GM18909 (cell line): ENCODE measurements around the gene IFI44.

Source experiments
- ATAC-seq: cut with Tn5 transposase; IDR thresholded peaks from one replicate; pipeline ENCODE4 v1.9.1; 2021; ENCODE audit warnings: mild to moderate bottlenecking; ENCODE audit not compliant: unreplicated experiment, poor library complexity

IFI44 gene, protein sequence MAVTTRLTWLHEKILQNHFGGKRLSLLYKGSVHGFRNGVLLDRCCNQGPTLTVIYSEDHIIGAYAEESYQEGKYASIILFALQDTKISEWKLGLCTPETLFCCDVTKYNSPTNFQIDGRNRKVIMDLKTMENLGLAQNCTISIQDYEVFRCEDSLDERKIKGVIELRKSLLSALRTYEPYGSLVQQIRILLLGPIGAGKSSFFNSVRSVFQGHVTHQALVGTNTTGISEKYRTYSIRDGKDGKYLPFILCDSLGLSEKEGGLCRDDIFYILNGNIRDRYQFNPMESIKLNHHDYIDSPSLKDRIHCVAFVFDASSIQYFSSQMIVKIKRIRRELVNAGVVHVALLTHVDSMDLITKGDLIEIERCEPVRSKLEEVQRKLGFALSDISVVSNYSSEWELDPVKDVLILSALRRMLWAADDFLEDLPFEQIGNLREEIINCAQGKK

DNA sequence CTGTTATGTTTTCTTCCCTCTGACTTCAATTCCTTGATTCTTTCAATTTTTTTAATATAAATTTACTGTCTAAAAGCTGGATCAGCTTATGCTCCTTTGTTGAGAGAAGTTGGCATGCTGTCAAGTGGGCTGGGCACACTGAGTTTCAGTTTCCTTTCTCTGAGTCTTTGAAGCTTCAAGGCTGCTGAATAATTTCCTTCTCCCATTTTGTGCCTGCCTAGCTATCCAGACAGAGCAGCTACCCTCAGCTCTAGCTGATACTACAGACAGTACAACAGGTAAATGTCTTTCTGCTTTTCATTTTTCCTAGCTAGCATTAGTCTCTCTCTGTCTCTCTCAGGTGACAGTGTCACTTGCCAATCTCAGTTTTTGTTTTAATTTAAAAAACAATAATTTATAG lies at the start of gene IFI44:
IFI44 (plus strand) TSS at position 204 of the 400 bp plus-strand sequence. CDS start 365 bp downstream, outside the sequence.
- peak; percentile 90 for ATAC-seq

DNA sequence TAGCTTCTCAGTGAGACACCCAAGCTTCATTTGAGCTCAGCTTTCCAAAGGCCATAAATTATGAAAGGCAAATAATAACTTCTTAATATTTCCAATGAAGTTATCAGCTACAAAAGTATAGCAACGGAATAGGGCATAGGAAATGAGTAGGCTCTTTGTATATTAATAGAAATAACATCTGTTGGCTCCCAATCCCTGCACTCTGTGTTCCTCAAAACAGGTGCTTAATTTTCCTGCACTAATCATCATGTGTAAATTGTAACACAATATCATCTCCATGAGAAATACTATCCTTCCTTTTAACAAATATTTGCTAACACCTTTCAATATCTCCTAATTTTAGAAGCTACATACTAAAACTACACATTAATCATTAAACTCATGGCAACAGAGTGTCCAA lies 48.6 kb upstream of the IFI44 start:
- no peak for ATAC-seq

DNA sequence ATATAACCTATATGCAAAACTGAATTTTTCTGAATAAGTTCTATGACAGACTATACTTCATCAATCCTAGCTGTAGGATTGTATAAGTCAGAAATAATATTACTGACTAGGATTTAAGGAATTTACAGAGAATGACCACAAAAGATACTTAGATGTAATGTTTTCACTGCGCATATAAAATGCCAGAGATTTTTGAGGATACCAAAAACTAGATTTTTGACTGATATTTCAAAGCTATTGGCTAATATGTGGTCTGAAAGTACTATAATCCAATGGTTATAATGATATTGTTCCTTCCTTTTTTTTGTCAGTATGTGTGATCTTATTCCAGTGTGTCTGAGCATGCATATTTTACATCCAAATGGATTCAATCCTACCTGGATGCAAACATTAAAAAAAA lies 46.4 kb upstream of the IFI44 start:
- ATAC-seq: no peak

DNA sequence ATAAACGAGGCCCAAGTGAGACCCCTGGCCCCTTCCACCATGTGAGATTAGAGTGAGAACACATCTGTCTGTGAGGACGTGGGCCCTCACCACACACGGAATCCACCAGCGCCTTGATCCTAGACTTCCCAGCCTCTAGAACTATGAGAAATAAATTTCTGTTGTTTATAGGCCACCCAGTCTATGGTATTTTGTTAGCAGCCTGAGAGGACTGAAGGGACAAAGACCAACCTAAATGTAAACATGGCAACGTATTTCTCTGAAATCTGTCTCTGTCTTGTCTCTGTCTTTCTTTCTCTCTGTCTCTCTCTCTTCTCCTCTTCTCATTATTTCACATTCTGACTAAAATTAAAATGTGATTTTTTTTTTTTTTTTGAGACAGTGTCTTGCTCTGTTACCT lies 45.0 kb upstream of the IFI44 start:
- ATAC-seq: no peak

DNA sequence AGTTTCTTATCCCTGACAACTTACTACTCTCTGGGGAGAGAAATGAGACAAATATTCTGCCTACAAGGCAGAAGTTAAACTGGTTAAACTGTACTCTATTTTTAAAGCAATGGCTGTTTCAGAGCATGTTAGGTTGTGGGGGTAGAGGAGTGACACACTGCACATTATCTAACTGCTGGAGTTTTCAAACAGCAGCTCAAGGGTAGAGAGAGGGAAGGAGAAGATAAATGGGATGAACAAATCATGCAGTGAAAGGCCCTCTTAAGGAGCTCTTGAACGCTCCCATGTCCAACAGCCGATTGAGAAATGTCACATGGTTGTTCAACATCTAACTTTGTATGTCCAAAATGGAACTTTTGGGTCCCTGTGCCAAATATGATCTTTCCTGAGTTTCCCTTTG lies 43.4 kb upstream of the IFI44 start:
- no peak for ATAC-seq

DNA sequence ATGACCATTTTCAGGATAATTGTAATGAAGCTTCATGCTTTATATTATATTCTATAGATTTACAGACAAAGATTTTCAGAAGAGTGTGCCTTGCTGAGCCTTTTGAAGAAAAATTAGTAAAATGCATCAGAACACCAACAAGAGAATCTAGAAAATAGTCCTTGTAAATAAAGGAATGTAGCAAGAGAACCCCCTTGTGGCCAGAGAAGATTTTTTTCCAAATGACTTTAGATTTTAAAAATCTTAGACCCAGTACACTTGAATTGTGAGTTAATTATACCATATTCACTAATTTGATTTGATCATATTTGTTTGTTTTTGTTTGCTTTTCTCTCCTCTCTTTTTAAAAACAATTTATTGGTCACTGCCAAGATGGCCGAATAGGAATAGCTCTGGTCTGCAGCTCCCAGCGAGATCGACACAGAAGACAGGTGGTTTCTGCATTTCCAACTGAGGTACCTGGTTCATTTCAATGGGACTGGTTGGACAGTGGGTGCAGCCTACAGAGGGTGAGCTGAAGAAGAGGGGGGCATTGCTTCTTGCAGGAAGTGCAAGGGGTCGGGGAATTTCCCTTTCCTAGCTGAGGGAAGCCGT lies 42.2 kb upstream of the IFI44 start:
- ATAC-seq: no peak

DNA sequence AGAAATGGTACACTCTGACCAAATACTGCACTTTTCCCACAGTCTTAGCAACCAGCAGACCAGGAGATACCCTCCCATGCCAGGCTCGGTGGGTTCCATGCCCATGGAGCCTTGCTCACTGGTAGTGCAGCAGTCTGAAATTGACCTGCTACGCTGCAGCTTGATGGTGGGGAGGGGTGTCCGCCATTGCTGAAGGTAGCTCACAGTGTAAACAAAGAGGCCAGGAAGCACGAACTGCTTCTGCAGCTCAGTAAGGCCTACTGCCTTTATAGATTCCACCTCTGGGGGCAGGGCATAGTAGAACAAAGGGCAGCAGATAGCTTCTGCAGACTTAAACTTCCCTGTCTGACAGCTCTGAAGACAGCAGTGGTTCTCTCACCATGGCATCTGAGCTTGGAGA lies 41.7 kb upstream of the IFI44 start:
- no peak for ATAC-seq

DNA sequence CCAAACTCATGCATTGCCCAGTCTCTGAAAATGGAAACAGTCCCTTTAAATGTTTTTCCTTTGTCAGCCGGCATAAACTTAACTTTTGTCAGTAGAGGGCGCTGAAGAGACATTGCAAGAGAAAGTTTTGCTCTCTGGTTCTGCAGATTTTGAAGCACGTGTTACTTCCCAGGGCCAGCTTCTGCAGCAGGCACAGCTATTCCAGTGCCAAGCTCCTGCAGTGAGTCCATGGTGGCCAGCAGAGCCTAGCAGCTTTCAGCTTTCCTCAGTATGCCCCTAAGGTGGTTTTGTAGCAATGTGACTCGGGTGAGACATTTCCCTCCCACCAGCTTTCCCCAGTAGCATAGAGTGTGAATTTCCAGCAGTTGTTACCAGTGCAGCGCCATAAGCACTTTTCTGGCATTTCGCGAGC lies 32.0 kb upstream of the IFI44 start:
- ATAC-seq: peak; percentile 49

DNA sequence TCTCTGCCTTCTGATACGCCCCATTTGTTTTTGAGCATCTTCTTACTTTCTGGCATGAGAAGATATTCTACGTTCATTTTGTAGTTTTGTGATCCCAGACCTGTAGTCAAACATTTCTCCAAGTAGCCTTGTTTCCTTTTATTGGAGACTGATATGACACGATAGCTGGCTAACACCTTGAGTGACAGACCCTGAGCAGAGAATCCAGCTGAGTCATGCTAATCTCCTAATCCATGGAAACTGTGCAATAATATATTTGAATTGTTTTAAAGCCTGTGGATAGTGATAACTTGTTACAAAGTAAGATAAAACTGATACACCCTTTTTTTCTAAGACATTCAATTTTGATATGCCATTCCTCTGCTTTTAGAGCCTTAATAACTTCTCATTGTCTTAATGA lies 30.6 kb upstream of the IFI44 start:
- ATAC-seq: no peak

DNA sequence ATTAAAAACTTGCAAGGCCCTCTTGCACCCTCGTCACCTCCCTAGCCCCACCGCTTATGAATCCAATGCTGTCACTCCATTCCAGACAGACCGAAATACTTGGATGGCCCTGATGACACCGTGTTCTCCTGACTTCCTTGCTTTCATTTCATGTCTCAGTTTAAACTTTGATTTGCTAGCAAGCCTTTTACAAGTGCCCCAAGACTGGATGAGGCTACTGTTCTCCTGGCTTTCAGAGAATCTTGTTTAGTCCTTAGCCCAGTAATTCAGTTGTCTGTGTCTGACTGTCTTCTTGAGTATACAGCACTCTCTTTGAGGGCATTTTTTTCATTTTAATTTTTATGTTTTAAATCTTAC lies 30.2 kb upstream of the IFI44 start:
- ATAC-seq: peak; percentile 15

DNA sequence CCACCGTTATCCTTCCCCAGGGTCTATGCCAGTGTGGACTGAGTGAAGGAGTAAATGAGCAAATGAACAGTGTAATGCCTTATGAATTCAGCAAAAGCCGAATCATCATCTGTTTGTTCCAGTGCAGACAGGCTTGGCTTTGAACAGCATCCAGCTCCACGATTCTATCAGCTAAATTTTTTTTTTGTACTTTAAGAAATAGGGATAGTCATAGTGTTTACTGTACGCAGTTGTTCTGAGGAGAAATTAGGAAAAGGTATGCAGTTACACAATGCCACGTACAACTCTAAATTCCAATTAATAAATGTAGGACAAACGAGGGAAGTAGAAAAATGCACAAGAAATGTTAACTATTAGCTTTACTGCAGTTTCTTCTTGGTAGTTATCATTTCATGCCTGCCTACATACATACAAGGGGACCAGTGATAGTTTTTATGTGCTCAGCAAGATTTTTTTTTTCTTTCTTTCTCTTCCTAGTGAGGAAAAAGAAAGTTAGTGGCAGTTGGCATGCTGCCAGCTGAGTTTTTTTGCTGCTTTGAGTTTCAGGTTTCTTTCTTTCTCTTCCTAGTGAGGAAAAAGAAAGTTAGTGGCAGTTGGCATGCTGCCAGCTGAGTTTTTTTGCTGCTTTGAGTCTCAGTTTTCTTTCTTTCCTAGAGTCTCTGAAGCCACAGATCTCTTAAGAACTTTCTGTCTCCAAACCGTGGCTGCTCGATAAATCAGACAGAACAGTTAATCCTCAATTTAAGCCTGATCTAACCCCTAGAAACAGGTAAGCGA lies 29.6 kb upstream of the IFI44 start, which contains the start of gene IFI44L:
IFI44L (plus strand) TSS at position 646 of the 777 bp plus-strand sequence. CDS start 7,468 bp downstream, outside the sequence.
- peak; percentile 44 for ATAC-seq

DNA sequence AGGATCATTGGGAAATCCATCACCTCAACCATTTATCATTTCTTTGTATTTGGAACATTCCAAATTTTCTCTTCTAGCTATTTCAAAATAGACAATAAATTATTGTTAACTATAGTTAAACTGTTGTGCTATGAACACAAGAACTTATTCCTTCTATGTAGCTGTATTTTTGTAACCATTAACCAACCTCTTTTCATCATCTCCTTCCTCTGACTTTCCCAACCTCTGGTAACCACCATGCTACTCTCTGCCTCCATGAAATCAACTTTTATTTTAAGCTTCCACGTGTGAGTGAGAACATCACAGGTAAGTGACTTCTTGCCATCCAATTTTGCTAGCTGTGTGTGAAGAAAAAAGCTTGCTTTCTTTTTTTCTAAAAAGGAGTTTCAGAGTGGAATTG lies 29.0 kb upstream of the IFI44 start:
- peak; percentile 22 for ATAC-seq

DNA sequence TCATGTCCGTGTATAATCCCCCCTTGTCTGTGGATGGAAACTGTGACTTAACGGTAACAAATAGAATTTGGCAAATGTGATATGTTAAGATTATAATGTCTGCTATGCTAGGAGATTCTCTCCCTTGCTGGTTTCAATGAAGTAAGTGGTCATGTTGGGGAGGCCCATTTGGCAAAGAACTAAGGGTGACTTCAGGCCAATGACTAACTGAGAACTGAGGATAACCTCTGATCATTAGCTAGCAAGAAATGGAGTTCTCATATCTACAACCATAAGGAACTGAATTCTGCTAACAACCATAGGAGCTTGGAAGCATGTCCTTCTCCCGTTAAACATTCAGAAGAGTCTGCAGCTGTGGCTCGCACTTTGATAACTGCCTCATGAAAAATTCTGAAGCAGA lies 27.1 kb upstream of the IFI44 start:
- ATAC-seq: peak; percentile 25

DNA sequence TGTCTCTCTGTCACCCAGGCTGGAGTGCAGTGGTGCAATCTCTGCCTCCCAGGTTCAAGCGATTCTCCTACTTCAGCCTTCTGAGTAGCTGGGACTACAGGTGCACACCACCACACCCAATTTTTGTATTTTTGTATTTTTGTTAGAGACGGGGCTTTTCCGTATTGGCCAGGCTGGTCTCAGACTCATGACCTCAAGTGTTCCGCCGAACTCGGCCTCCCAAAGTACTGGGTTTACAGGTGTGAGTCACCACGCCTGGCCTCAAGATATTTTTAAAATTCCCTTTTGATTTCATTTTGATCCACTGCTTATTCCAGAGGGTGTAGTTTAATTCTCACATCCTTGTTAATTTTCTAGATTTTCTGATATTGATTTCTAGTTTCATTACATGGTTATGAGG lies 25.6 kb upstream of the IFI44 start:
- ATAC-seq: no peak

DNA sequence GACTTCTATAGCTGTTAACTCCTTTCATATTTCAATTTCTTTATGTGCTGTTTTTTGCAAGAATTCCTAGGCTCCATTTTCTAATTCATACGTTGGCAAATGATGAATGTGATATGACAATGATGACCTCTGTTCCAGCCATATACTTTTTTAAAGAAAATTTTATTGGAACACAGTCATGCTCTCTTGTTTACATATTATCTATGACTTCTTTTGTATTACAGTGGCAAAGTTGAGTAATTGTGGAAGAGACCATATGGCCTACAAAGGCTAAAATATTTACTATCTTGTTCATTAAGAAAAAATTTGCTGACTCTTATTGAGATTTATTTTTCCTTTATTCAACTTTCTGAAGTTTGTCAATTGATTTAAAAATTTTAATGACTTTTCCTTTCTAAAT lies 22.3 kb upstream of the IFI44 start:
- no peak for ATAC-seq

DNA sequence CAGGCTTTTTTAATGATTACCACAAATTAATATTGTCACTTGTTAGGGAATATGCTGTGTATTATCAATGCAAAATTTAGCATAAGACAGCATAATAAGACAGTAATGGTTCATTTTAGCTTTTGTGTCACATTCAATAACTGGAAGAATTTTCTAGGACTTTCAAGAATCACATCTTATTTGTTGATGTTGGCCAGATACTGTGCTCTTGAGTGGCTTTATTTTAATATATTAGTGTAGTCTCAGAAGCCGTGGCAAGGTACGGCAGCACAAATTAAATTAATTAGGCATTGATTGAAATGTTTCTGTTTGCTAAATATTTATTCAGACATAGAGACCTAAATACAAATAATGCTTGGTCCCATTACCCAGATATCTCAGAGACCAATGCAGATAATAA lies 19.0 kb upstream of the IFI44 start:
- no peak for ATAC-seq

DNA sequence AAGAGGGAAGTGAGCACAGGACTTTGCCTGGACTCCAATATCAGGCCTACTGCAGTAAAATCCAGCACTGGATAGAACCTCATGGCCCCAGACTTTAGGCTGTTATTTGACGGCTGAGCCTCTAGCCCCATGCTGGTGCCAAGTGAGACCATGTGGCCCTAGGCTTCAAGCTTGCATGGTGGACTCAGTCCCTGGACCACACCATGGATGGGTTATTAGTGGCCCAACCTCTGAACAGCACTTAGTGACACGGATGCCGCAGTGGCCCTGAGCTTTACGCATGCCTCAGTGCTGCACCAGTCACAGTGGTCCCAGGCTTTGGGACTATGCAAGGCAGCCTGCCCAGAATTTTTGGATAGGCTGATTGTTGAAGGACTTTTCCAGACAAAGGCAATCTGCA lies 16.4 kb upstream of the IFI44 start:
- no peak for ATAC-seq

DNA sequence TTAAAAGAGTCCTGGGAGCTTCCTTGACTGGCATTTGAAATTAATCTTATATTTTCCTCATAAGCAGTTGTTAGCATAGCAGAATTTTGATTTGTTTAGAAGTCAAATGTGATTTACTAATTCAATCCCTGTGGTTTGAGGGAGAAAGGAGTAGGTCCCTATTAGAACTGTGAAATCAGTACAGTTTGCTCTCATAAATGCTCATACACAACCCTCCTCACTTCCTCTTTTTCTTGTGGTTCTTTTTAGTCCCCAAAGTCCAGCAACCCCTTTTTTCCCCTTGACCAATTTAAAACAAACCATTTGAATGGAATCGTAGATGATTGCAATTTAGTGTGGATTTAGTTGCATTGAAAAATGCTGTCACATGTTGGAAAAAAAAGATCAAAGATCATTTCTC lies 9.2 kb upstream of the IFI44 start:
- peak; percentile 79 for ATAC-seq

DNA sequence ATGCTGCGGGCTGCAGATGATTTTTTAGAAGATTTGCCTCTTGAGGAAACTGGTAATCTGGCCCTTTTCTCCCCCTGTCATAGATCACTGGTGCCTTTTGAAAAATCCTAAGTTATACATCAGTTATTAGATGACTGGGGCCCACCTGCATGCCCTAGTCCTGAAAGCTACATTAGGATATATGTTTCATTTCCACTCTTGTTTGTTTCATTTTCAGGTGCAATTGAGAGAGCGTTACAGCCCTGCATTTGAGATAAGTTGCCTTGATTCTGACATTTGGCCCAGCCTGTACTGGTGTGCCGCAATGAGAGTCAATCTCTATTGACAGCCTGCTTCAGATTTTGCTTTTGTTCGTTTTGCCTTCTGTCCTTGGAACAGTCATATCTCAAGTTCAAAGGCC lies 8.1 kb upstream of the IFI44 start:
- ATAC-seq: no peak

DNA sequence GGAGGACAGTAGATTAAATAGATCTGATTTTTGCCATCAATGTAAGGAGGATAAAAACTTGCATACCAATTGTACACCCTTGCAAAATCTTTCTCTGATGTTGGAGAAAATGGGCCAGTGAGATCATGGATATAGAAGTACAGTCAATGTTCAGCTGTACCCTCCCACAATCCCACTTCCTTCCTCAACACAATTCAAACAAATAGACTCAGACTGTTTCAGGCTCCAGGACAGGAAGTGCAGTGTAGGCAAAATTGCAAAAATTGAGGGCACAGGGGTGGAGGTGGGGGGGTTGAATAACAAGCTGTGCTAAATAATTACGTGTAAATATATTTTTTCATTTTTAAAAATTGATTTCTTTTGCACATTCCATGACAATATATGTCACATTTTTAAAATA lies 3.9 kb upstream of the IFI44 start:
- ATAC-seq: no peak

DNA sequence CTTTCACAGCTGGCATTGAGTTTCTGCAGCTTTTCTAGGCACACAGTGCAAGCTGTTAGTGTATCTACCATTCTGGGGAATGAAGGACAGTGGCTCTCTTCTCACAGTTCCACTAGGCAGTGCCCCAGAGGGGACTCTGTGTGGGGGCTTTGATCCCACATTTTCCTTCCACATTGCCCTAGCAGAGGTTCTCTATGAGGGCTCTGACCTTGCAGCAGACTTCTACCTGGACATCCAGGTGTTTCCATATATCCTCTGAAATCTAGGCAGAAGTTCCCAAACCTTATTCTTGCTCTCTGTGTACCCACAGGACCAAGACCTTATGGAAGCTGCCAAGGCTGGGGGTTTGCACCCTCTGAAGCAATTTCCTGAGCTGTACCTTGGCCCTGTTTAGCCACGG lies 2.4 kb upstream of the IFI44 start:
- no peak for ATAC-seq
